Smooth muscle cell of the brain vasculature (primary cell): ENCODE measurements around the gene OTOF.
A peak's percentile ranks its signal among the peaks of the same experiment; 100 is the strongest.
"Not testable (repeated sequence)": the region's sequence is repeated elsewhere in the genome, so short reads cannot be mapped to it uniquely, and the experiment has no call there.

ENCODE experiments used
- DNase-seq: peaks from one replicate; pipeline ENCODE4 v3.0.0-alpha.2; 2012; ENCODE audit warnings: low read depth, low spot score

The OTOF gene

DNA sequence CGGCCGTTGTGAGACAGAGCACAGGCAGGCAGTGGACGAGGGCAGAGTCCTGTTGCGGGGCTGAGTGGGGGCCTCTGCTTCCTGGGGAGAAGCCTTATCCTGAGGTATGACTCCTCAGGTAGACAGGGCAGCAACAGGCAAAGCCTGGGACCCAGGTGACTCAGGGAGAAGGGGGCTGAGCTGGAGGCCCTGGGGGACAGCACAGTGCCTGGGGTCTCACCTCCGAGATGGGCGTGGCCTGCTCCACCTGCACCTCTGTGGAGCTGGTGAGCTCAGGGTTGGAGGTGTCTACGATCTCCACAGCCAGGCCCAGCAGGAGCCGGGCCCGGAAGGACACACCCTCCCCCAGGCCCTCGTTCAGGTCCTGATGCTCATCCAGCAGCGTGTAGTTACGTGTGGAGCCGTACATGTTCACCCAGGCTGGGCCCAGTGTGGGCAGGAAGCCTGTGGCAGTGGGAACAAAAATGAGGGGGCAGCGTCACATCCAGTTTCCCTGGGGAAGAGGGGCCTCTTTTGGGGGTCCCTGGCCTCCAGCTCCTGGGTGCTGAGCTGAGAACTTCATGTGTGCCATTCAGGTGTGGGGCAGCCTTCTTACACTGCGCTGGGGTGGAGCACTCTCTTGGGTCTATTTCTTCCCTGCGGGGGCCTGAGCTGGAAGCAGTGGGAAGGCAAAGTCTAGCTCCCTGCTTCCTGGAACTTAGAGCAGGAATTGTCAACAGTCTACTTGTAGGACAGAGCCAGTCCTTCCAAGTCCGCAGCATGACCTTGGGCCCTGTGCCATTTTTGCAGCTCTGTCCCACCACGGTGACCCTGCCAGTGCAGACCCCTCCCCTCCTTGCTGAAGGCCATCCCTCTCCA is 2.9 kb upstream of the OTOF start:
- DNase-seq: no peak

DNA sequence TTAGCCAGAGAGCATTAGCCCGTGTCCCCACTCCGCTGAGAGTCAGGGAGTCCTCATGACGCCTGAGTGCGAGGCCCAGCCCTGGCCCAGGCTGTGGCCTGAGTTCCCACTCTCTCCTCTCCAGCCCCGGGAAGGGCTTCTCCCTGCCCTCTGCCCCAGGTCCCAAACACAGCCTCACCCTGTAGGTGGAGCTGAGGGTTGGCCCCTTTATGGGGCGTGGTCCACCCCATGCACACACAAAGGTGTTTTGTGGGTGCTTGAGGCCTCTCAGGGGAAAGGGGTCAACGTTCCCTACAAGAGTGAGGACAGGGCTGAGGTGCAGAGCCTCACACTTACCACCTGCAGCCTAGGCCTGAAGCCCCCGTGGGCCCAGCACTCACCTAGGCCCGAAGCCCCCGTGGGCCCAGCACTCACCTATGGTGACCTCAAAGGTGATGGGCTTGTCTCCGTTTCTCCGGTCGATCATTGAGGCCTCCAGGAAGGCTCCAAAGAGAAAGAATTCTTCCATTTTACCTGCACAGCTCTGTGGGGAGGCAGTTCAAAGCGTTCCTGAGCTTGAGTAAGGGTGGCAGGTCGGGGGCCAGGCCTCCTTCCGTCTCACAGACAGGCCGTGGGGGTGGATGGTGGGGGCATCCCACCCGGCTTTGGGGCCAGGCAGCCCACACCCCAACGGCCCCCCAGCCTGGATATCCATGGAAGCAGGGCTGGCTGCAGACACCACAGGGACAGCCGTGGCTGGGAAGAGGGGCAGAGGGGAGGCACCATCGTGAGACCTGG is 2.1 kb upstream of the OTOF start:
- no peak for DNase-seq

DNA sequence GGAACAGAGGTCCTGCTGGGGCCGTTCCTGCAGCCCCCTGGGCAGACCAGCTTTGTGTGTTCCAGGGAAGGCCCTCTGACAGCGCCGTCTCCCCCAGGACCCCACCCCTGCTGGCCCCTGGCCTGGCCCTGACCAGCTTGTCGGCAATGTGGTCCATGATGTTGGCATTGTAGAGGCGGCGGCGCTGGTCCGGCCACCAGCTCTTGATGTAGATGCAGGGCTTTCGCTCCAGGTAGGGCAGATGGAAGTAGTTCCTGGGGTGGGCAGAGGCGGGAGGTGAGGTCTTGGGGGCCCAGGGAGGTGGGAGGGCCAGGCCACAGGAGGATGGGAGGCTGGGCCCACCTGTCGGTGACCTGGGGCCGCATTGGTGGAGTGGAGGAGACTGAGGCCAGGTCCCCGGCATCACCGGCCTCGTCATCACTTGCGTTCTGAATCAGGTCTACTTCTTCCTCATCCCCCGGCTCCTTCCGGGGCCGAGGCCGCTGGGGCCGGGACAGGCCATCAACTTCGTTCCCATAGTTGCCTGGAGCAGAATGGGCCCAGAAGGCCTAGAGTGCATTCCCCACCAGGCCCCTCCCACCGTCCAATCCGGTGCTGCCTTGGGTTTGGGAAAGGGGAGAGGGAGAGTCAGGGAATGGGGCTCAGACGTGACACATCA is 1.3 kb upstream of the OTOF start:
- no peak for DNase-seq

DNA sequence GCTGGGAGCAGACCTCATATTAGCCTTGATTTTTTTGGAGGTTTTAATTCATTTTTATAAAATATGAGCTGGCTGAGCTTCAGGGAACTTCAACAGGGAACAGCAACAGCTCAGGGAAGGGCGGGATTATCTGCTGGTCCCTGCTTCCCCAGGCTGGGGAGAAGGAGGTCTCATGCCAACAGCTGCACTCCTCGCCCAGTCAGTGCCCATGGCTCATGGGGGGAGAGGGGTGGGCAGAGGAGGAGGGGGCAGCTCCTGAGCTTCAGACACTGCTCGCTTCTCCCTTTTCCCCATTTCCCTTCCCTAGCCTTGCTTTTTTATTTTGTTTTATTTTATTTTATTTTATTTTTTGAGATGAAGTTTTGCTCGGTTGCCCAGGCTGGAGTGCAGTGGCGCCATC is 442 bp upstream of the OTOF start:
- no peak for DNase-seq

DNA sequence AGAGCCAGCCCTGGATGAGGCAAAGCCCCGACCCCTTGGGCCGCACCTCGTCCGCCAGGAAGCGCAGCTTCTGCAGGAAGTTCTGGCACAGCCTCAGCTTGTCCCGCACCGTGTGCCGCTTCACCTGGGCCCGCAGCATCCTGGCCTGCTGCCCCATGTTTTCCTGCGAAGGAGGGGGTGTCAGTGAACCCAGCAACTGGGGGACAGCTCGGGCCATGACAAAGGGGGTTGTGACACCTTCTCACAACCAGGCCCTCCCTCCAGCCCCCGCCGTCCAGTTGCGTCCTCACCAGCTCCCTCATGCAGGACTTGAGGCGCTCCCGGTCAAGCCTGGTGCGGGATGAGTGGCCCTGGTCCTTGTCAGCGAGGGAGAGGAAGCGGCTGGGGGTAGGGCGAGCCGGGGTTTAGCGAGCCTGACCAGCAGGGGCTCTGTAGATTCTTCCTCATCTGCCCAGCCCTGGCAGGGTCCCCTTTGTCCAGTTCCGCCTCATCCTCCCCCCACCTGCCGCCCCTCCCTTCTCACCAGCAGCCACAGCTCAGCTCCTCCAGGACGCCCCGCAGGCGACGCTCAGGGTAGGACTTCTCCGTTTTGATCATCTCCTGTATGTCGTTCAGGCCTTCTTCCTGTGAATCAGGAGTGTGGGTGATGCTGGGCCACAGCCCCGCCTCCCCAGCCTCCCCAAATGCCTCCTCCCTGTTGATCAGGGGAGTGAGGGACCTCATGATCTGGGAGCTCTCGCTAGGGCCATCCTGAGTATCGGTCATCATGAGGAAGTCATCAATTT is 606 bp downstream of the OTOF start:
- no peak for DNase-seq

DNA sequence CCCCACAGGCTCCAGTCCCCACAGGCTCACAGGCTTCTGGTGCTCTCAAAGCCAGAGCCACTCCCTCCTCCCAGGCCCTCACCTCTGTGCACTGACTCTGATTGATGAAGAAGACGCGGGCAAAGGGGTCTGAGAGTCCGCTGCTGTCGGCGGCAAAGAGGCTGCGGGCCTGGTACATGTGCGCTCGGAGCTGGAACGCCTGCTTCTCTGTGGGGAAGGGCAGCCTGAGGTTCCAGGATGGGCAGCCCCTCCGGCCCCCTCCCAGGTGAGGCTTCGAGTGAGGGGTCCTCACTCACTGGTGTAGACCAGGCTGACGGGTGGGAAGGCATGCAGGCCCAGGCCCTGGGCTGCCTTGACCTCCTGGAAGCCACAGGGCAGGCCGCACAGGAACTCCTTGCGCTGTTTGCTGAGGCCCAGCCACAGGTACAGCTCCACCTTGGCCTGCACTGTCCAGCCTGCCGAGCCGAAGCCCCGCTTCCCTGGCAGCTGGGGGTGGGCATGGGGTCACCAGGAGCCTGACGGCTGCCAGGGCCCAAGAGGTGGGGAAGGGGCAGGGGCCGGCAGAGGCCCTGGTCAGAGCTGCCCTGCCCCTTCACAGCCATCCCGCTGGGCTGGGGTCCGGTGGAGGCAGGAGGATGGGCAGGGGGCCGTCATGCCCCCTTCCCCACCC is 2.0 kb downstream of the OTOF start:
- DNase-seq: no peak

DNA sequence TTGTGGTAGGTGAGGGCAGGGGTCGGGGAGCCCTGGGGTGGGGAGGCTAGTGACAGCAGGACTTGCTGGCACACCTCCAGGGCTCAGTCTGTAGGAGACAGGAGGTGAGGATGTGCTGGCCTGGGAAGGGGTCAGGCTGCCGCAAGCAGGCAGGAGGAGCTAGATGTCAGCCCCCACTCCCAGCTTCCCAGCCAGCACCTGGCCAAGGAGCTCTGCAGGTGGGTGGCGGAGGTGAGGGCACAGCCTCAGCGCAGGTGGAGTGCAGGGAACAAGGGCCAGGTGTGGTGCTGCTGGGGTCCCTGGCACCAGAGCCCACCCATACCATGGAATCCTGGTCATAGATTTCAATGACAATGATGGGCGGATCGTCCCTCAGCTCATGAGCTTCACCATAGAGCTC is 2.9 kb downstream of the OTOF start:
- DNase-seq: no peak

DNA sequence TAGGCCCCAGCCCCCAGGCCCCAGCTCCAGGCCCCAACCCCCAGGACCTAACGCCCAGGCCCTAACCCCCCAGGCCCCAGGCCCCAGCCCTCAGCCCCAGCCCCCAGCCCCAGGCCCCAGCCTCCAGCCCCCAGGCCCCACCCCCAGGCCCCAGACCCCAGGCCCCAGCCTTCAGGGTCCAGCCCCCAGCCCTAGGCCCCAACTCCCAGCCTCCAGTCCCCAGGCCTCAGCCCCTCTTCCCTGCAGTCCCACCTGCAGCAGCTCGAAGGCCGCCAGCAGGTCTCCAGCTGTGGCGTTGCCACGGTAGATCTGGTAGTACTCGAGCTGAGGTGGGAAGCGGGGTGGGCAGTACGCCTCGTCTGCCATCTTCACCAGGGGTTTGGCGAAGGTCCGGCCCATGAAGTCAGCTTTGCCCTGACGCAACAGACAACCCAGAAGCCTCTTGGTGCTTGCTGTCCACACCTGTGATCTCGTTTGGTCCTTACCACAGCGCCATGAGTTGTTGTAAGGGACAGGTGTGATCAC is 3.6 kb downstream of the OTOF start:
- no peak for DNase-seq

DNA sequence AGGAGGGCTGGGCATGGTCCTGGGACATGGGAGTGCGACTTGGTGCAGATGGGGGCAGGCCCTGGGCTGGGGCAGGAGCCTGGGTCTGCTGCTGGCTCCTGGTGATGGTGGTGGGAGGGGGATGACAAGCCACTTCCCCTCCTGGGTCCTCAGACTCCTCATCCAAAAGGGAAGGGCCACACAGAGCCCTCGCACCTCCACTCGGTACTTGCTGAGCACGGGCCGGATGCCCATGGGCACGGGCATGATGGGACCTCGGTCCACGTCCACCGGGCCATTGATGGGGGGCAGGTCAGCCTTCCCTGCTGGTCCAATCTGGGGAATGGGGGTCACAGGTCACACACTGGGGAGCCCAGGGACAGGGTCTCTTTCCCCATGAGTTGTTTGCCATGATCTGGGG is 4.1 kb downstream of the OTOF start:
- DNase-seq: no peak

DNA sequence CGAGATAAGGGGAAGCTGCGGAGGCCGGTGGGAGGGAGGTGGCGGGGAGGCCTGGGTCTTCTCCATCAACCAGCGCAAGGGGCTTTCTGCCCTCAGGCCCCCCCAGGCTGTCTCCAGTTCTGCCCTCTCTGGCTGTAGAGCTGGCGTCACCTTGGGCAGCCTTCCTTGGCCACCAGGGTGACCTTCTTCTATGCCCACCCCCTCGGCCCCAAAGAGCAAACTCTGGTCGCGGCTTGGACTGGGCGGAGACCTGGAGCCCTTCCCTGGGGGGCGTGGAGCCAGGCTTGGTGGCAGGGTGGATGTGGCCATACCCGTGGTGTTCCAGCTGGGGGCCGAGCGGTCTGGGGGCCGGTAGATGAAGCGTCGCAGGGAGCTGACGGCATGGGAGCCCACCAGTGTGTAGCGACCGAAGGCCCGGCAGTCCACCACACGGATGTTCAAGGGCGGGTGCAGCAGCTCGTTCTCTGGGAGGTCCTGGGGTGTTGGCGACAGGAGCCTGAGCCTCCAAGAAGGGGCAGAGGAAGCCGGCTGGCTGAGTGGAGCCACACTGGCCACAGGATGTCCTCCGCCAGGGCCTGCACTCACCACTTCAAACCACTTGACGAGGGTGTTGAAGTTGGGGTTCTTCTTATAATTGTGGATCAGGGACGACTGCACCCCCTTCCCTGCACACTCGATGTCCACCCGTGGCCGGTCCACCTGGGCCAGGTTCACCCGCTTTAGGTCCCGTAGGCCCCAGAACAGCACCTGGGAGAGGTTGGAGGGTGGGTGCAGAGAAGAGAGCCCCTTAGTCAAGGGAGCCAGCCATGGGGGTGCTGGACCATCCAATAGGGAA is 4.9 kb downstream of the OTOF start:
- DNase-seq: no peak

DNA sequence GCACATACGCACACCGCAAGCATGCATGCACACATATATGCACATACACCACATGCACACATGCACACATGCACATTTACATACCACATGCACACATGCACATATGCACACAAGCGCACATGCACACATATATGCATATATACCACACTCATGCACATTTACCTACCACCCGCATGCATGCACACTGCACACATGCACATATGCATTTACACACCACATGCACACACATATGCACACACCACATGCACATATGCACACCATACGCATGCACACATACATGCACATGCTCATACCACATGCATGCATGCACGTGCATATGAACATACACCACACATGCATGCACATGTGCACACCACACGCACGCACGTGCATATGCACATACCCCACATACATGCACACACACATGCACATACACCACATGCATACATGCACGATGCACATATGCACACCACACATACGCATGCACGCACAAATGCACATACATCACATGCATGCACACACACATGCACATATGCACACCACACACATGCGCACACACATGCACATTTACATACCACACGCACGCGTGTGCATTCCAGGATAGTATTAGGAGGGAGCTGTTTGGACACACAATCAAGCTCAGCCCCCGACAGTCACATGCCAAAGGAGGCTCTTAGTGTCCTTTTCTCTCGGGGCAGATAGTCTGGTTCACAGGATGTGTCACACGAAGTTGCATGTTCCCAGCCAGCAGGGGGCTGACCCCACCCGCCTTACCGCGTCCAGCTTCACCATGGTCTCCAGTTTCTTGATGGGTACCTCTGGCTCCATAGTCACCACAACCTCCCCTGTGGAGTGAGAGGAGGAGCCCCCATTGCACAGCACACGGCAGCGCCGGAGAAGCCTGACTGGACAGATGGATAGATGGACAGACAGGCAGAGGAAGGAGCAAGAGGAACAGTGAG is 5.9 kb downstream of the OTOF start:
- no peak for DNase-seq

DNA sequence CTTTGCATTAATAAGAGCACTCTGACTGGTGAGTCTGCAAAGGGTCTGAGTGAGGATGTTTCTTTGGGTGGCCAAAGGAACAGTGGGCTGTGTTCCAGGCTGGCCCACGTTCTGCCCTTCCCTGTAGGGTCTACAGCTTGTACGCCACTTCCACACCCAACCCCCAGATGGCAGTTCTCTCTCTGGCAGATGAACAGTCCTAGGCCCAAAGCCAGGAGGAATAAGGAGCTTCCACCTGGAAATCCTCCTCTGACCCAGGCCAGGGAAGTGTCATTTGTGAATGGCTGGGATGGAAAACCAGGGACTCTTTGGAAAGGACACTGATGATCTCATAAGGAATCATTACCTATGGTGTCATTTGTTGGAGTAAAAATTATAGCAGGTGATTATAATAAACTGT is 6.6 kb downstream of the OTOF start:
- DNase-seq: no peak

DNA sequence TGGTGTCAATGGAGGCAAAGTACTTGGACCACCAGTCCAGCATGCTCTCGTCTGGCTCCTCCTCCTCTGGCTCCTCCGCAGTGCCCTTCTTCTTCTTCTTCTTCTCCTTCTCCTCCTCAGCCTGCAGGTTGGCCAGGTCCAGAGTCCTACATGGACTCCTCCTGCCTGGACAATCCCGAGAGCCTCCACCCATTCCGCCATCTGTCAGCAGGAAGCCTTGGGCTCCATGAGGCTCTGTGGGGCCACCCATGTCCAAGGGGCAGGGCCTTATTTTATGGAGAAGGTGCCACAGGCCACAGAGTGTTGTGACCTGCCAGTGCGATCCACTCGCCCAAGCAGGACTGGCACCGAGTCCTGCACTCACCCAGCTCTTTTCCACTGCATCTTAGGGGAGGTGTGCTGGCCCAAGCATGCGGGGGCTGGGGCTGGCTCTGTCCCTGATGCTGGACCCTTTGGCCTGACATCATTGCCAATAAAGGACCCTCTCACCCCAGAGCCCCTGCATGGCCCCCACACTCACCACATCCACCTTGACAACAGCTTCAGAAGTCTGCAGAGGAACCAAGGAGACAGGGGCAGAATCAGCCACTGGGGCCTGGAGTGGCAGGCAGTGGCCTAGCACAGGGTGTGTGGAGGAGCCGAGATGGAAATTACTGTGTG is 7.2 kb downstream of the OTOF start:
- no peak for DNase-seq

DNA sequence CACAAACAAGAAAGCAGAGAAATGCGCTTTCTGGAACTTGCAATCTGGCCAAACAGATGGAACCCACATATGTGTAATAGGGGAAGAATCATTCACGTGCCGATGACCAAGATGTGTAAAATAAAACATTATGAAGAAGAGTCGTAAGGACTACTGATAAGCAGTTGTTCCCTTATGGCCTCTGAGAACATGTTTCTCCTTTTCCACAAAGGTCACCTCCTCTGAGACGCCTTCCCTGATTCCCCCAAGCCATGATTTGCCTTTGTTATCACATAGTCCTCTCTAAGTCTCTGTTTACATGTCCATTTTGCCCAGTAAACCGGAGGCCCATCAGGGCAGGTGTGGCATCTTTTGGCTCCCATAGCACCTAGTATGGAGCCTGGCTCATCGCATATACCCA is 8.0 kb downstream of the OTOF start:
- no peak for DNase-seq

DNA sequence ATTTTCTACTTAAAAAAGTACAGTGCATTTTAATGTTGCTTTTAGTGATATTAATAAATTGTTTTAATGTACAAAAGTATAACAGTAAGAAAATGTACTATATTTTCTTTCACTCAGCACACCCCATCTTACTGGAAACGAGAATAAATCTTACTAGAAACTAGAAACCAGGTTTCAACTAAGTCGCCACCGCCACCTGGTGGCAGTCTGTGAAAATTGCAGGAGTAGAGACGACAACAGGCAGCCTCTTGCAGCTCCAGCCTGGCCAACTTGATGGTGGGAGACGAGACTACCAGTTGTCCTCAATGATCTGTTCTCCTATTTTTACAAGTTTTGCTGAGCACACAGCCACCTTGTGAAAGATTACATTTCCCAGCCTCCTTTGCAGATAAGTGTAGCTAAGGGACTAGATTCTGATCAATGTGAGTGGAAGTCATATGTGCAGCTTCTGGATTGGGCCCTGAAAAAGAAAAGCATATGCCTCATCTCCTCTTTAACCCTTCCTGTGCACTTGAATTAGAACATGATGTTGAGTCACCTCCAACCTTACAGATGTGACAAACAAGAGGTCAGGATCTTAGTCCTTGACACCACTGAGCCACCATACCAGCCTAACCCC is 8.7 kb downstream of the OTOF start:
- peak; percentile 10 for DNase-seq

DNA sequence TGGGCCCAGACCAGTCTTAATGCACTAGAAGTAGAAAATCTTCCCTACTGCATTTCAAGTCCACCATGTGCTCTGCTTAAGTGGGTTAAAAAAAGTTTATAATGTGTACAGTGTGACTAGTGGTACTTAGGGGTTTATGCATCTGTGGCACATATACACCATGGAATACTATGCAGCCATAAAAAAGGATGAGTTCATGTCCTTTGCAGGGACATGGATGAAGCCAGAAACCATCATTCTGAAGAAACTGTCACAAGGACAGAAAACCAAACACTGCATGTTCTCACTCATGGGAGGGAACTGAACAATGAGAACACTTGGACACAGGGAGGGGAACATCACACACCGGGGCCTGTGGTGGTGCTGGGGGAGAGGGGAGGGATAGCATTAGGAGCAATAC is 9.4 kb downstream of the OTOF start:
- DNase-seq: not testable (repeated sequence)

DNA sequence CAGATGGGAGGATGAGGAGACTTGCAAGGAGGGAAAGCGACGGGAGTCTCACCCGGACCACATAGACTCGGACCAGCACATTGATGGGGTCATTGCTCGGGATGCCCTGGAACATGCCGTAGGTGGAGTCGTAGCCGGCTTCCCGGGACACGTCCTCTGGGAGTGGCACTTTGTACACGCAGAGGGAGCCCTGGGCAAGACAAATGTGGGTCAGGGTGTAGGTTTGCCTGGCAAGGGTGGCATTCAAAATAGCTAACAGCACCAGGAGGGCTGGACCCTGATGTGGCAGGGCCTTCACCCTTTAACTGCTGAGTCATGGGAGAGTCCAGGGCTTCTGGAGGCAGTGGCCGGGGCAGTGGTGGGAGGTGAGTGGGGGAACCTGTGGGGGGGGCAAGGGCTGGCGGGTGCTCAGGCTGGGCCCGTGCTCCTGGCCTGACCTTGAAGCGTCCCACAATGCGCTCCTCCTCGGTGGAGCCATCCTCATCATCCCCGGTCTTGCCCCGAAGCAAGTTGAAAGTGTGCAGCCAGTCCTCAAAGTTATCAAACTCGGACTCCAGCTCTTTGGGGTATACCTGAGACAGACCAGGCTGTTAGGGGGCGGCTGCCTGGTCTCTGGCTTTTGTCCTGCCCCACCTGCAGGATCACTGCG is 11.1 kb downstream of the OTOF start:
- no peak for DNase-seq
